HUDEP-2 (cell line): Measurements from ENCODE around the gene IQCE.

ENCODE experiments used
- DNase-seq, 76 experiments: peaks; one replicate each; lab custom pipeline; 2025; ENCODE audit not compliant: unreplicated experiment in 76 of 76; lab: John Stamatoyannopoulos, UW

IQCE gene, protein sequence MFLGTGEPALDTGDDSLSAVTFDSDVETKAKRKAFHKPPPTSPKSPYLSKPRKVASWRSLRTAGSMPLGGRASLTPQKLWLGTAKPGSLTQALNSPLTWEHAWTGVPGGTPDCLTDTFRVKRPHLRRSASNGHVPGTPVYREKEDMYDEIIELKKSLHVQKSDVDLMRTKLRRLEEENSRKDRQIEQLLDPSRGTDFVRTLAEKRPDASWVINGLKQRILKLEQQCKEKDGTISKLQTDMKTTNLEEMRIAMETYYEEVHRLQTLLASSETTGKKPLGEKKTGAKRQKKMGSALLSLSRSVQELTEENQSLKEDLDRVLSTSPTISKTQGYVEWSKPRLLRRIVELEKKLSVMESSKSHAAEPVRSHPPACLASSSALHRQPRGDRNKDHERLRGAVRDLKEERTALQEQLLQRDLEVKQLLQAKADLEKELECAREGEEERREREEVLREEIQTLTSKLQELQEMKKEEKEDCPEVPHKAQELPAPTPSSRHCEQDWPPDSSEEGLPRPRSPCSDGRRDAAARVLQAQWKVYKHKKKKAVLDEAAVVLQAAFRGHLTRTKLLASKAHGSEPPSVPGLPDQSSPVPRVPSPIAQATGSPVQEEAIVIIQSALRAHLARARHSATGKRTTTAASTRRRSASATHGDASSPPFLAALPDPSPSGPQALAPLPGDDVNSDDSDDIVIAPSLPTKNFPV

DNA sequence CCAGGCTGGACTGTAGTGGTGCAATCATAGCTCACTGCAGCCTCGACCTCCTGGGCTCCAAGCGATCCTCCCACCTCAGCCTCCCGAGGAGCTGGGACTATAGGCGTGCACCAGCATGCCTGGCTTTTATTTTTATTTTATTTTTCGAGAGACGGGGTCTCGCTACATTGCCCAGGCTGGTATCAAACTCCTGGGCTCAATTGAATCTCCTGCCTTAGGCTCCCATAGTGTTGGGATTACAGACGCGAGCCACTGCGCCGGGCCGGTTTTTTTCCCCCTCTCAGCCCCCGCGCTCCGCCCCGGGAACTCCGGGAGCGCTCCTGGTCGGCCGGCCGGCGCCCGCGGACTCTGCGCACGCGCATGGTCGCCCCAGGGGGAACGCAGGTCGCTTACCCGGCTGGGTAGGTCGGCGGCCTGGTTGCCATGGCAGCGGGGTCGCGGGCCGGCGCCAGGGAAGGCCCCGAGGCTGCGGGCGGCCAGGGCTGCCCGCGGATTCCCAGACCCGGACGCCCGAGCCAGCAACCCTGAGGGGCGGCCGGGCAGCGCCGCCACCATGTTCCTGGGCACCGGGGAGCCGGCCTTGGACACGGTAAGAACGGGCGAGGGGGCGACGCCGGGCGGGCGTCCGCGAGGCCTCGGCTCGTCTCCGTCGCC lies at the start of gene IQCE:
Gene IQCE, plus strand, starts transcription at position 351 of the 654 bp plus-strand sequence. Its CDS starts 203 bp downstream, at position 554.
- DNase-seq, result peak in 74 of 76 experiments; percentile 36 to 92 (median 78)

DNA sequence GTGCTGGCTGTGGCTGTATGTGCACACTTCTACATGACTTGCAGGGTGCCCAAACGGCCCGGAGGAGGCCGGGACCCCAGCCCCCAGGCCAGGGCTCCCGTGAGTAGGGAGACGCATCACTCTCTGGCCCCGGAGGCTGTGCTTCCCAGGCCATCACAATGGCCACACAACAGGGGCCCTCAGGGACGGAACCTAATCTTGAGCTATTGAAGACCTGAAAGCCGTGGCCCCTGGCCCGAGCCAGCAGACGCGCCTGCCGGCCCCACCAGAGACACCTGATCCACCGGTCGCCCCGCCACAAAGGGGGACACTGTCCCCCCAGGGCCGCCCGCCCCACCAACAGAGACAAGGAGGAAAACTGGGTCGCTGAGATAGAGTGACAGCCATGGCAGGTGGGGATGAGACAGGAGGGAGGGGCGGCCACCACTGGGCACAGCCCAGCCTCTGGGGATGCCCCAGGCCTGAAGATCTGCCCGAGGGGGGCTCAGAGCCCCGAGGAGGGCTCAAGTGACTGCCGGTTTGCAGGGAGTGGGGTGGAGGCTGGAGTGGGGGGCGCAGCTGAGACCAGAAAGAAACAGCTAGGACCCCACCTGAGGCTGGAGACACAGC lies 49.4 kb upstream of the IQCE start:
- no peak for DNase-seq

DNA sequence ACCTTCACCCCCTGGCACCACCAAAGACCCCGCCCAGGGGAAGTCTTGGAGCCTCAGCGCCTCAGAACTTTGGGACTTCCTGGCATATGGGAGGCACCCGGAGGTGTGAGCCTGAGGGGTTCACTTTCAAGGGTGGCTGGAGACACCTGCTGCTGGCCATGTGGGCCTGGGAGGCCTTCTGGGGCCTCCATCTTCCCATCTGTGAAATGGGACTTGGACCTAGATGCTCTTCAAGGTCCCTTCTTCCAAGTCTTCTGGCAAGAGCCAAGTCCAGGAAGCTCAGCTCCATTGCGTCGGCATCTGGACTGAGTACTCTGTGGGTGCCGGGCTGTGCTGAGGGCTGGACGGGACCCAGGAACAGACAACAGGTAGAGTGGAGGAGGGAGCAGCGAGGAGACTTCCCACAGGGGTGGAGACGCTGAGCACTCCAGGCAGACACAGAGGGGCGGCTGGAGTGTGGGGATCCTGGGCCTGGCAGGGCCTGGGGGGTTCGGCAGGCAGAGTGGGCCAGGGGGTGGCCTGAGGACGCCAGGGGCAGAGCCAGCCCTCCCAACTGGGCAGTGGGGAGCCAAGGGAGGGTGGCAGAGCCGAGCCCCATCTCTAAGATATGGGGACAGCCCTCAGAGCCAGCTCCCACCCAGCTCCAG lies 48.5 kb upstream of the IQCE start:
- DNase-seq, result no peak

DNA sequence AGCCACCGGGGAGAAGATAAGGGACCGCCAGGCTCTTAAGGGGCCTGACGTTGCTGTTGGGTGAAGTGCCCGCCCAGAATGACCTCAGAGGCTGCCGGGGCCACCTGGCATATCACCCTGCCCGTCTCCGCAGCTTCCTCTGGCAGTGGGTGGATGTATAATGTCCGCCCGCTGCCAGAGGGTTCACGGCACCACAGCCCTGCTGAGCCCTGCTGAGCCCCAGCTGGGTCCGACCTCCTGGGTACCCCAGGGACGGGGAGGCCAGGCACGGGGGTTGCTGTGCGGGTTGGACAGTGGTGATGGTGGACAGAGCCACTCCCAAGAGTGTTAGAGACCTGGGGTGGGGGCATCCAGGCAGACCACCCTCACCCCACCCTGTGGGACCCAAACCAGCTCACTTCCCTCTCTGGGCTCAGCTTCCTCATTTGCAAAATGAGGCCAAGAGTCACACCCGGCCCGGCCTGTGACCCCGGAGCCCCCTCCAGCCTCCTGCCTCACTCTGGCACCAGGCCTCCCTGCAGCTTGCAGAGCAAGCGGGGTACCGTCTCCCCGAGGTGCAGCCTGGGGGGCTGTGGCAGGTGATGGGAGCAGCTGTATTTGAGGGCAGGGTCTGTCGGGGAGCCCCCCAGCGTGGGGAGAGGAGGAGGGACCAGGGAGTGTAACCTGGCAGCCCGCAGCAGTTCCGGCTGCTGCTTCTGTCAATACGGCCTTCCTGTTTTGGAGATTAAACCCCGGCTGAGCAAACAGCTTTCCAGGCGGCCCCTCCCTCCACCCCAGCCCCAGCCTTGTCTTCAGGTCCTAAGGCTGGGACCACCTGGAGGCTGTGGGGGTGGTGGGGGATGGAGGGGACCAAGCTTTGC lies 47.6 kb upstream of the IQCE start:
- DNase-seq, result peak in 14 of 76 experiments; percentile 10 to 48 (median 32)

DNA sequence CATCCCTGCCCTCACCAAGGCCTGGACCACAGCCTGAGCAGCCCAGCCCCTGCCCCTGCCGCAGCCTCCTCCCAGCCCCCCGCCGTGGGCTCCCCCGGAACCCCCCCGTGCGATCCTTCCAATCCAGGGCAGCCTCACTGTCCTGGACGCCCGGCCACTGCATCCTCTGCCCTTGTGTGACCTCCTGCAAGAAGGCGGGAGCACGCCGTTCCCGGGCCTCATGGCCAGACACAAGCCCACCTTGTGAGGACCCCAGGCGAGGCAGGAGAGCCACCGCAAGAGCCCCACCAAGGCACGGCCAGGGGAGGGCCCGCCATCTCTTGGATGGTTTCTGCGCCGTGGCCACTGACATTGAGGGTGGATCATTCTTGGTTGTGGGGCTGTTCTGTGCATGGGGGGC lies 47.0 kb upstream of the IQCE start:
- no peak for DNase-seq

DNA sequence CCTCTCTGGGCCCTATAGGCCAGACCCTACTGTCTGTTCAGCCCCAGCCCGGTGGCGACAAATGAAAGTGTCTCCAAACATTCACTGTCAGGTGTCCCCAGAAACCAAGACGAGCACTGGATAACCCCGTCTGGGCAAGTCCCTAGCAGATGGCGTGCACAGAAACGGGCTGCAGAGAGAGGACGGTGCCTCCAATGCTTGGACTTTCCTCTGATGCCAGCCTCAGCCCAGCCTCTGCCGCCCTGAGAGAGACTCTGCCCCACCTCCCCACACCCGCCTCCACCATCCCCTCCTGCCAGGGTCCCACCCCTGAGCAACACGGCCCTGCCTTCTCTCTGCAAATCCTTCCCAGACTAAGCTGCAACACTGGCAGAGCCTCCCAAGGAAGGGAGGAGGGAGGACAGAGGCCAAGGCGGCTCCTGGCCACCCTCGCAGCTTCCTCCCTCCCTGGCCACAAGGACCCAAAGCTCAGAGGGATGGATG lies 46.6 kb upstream of the IQCE start:
- no peak for DNase-seq

DNA sequence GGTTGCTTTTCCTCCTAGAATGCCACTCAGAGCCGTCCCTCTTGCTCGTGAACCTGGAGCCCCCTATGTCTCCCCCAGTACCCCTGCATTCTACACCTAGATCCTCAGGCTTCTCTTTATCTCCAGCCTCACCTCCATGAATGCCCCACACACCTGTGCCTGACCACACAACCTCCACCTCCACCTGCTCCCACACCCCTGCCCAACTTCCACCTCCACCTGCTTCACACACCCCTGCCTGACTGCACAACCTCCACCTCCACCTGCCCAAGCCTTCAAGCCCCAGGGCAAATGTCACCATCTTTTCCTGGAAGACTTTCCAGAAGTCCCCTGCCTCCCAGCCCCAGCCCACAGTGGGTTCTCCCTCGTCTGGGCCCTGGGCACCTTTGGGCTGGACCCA lies 46.1 kb upstream of the IQCE start:
- no peak for DNase-seq

DNA sequence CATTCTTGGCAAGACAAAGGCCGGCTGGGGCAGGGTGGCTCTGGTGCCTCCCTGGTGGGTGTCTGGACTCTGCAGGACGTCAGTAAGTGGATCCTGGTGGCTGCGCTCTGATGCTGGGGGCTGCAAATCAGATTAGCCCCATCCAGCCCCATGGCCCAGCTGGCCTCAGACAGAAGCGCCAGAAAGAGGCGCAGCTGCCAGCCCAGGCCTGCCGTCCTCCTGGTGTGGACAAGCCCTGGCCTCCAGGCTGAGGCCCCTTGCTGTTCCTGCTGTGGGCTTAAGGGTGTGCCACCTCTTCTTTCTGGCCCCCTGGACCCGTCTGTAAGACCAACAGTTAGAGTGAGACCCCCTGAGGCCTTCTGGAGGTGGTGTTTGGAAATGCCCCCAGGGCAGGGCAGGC lies 45.1 kb upstream of the IQCE start:
- DNase-seq, result no peak

DNA sequence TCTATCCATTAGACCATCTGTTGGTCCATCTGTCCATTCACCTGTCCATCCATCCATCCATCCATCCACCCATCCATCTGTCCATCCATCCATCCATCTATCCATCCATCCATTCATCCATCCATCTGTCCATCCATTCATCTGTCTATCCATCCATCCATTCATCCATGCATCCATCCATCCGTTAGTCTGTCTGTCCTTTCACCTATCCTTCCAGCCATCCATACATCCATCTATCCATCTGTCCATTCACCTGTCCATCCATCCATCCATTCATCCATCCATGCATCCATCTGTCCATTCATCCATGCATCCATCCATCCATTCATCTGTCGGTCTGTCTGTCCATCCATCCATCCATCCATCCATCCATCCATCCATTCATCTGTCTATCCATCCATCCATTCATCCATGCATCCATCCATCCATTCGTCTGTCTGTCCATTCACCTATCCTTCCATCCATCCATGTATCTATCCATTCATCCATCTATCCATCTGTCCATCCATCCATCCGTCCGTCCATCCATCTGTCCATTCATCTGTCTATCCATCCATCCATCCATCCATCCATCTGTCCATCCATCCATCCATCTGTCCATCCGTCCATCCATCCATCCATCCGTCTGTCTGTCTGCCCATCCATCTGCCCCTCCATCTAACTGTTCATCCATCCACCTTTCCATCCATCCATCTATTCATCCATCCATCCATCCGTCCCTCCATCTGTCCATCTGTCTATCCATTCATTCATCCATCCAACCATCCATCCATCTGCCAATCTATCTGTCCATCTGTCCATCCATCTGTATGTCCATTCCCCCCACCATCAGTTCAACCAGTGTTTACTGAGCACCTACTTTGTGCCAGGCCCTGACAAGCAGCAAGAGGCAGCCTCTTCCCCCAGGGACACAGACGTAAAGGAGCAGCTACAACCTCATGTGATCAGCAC lies 44.0 kb upstream of the IQCE start:
- no peak for DNase-seq

DNA sequence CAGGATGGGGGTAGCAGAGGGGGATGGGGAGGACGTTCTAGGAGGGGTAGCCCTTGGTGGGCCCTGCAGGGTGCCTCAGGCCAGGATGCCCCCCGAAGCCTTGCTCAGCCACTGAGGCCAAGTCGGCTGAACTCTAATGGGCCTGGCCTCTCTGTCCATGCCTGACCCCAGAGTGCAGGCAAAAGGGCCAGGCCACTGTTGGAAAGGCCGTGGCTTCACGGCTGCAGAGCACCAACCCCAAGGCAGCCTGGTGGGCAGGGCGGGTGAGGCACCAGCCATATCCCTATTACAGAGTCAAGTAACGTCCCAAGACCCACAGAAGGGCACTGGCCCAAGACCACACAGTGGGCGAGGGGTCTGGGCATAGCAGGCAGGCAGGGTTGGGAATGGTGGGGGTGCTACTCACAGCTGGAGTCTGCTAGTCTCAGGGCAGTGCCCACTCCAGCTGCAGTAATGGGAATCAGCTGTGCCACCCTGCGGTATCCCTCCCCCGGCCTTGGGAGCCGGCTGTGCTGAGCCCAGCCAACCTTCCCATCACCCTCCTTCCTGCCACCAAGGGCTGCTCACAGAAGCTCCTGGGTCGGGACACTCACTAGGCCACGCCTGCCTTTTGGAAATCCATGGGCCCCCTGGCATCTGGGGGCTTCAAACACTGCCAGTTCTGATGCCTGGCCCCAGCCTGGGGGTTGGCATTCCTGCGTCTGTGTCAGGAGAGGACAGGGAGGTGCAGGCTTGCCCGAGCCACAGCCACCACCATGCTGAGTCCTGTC lies 43.2 kb upstream of the IQCE start:
- DNase-seq, result no peak

DNA sequence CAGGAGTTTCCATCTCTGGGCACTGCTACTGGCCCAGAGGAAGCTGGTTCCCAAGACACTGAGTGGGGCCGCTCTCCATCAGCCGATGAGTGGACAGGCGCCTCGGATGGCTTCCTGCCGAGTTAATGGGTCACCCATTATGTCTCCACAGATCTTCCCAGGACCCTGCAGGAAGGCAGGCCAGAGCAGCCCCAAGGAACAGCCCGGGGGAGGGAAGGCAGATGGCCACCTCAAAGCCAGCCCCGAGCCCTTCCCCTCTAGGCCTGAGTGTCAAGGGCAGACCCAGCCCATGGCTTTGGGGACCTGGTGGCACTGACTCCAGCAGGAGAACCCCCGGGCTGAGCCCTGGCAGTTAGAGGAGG lies 42.6 kb upstream of the IQCE start:
- DNase-seq, result no peak

DNA sequence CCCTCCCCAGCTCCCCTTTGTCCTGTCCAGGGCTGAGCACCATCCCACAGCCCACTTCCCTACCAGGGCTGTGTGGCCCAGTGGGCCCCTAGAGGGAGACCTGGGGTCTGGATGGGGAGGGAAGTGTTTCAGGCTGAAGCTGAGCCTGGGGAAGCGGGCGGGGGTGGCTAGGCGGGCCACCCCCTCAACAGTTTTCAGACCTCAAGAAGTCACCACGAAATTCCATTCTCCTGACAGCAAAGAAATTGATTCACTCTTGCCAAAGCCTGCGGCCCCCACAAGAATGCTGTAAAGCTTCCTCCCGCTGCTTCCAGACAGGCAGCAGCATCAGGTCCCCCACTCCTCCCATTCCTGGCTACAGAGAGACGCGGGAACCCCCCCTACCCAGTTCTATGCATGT lies 41.8 kb upstream of the IQCE start:
- no peak for DNase-seq

DNA sequence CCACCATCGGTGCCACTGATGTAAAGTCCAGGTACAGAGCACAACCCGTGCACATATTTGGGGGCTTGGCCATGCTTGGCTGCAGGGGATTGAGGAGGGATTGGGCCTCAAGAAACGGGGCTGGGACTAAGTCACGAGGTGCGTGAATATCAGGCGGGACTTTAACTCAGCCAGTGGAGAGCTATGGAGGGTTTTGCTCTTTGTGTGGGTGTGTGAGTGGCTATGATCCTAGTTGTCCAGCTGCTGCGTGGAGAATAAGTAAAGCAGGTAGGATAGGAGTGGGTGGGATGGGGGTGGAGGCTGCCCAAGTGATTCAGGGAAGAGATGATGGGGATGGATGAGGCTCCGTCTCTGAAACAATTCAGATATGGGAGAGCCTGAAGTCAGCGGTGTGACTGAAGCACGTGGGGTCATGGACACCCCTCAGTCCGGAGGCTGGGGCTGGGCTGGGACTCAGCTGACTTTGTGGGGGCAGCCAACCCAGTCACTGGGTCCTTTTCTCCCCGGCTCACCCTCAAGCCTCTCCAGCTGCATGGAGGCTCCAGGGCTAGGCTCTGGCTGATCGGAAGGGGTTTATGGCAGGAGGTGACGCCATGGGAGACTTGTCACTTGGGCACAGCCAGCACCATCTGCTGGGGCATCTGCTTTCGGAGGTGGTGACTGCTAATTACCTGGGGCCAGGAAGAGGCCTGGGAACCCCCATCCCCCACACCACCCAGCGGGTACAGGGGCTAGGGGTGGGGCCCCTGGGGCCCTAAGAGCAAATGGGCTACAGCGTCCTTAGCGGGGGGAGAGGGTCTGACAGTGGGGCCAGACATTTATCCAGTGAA lies 40.9 kb upstream of the IQCE start:
- DNase-seq, result no peak

DNA sequence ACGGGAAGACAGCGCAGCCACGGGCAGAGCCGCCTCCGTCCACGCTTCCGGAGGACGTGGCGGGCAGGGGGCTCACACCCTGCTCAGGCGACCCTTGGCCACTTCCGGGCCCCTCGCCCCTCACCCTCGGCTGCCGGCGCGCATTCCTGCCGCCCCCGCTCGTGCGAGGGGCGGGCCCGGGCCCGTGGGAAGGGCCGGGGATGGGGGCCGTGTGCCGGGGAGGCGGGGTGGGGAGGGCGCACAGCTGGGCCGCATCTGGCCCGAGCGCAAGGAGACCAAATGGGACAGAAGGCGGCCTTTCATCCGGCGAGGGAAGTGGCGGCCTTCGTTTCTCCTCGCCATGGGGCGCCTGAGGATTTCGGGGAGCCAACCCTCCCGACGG lies 40.1 kb upstream of the IQCE start:
- DNase-seq, result no peak

DNA sequence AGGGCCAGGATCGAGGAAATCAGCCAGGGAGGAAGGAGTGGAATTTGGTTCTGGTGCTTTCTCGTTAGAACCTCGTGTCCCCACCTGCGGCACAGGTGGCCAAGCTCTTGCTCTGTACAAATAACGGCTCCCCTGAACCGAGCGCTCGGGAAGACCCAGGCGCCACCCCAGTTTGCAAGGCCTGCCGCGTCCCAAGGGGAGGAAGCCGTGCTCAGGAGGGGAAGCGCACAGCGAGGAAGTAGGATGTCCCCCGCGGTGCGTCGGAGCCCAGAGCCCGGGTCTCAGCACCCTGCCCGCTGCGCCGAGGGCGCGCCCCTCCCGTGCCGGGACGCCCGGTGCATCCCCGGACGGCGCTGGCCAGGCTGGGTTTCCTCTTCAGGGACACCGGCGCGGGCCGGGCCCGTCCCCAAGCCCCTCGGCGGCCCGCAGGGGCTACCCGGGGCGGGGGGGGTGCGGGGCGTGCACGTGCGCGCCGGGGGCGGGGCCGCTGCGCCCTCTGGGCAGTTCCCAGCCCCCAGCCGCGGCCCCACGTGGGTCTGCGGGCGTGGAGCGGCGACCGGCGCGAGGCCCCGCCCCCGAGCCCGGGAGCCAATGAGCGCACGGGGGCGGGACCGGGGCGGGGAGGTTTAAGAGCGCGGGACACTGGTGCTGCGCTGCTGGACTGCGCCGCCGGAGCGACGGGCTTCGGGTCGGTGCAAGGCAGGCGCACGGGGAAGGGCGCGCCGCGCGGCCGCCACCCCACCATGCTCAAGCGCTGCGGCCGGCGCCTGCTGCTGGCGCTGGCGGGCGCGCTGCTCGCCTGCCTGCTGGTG lies 39.5 kb upstream of the IQCE start, which contains the start of gene LFNG:
Gene LFNG, plus strand, starts transcription at position 656 of the 812 bp plus-strand sequence. Its CDS starts 88 bp downstream, at position 744.
- DNase-seq, result peak in 70 of 76 experiments; percentile 23 to 90 (median 70)
